HG03571 (cell line): Measurements from ENCODE around the gene CPNE9.

Experiments used
- ATAC-seq: cut with Tn5 transposase; IDR thresholded peaks from one replicate; pipeline ENCODE4 v1.9.1; 2021; ENCODE audit not compliant: unreplicated experiment

CPNE9 gene

DNA sequence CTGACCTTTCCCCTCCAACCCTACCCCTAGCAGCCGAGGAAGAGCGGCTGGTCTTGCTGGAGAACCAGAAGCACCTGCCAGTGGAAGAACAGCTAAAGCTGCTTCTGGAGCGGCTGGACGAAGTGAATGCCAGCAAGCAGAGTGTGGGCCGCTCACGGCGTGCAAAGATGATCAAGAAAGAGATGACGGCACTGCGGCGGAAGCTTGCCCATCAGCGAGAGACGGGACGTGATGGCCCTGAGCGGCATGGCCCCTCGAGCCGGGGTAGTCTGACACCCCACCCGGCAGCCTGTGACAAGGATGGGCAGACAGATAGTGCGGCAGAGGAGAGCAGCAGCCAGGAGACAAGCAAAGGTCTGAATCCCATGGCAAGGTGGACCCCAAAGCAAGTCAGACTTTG lies 39.9 kb downstream of the CPNE9 start:
- ATAC-seq: no peak

DNA sequence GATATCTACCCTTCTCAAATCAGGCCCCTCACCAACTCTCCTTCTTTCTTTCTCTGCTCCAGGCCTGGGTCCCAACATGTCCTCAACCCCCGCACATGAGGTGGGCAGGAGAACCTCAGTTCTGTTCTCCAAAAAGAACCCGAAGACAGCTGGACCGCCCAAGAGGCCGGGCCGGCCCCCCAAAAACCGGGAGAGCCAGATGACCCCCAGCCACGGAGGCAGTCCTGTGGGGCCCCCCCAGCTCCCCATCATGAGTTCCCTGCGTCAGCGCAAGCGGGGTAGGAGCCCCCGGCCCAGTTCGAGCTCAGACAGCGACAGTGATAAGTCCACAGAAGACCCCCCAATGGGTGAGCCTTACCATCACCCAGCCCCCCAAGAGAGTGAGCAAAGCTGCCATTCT lies 40.5 kb downstream of the CPNE9 start:
- ATAC-seq: no peak

GRCh38 chr3:9745521-9745920 lies 41.9 kb downstream of the CPNE9 start:
- no peak for ATAC-seq

- no peak for ATAC-seq
Observed at GRCh38 chr3:9746330-9746729, 42.7 kb downstream of the CPNE9 start.

GRCh38 chr3:9747267-9747666 lies 43.6 kb downstream of the CPNE9 start:
- ATAC-seq: no peak

- ATAC-seq: no peak
Observed at GRCh38 chr3:9748031-9748430, 44.4 kb downstream of the CPNE9 start.

DNA sequence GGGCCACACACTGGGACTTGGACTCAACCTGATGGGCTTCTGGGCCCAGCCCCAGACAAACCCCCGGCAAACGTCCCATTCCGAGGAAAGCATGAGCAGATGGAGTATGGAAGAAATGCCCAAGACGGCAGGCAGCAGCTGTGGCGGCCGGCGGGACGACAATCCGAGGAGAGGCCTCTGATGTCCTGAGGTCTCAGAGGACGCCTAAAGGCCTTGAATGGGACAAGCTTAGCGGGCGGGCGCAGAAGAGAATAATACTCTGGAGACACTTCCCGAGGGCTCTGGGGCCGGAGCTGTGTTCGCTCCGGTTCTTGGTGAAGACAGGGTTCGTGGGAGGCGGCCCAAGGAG lies 45.6 kb downstream of the CPNE9 start:
- ATAC-seq: no peak

DNA sequence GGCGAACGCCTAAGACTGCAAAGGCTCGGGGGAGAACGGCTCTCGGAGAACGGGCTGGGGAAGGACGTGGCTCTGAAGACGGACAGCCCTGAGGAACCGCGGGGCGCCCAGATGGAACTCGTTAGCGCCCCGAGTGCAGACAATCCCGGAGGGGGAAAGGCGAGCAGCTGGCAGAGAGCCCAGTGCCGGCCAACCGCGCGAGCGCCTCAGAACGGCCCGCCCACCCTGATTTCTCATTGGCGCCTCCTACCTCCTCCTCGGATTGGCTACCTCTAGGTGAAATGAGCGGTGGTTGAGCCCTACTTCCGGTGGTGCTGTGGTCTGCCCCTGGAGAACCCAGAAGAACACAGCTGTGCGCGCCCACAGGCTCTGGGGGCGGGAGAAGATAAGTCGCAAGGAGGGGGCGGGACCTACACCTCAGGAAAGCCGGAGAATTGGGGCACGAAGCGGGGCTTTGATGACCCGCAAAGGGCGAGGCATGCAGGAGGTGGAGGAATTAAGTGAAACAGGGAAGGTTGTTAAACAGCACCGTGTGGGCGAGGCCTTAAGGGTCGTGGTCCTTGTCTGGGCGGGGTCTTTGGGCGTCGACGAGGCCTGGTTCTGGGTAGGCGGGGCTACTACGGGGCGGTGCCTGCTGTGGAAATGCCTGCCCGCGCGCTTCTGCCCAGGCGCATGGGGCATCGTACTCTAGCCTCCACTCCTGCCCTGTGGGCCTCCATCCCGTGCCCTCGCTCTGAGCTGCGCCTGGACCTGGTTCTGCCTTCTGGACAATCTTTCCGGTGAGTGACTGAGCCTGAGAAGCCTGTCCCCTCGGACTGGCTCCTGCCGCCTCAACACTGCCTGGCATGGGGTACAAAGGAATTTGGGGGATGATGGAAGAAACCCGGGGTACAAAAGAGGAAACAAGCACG lies 46.3 kb downstream of the CPNE9 start, which contains the start of gene OGG1:
OGG1 (plus strand) TSS at position 308 of the 911 bp plus-strand sequence; CDS start at position 643, 335 bp downstream.
- peak; percentile 89 for ATAC-seq

GRCh38 chr3:9750556-9751411 lies 47.2 kb downstream of the CPNE9 start:
- no peak for ATAC-seq

DNA sequence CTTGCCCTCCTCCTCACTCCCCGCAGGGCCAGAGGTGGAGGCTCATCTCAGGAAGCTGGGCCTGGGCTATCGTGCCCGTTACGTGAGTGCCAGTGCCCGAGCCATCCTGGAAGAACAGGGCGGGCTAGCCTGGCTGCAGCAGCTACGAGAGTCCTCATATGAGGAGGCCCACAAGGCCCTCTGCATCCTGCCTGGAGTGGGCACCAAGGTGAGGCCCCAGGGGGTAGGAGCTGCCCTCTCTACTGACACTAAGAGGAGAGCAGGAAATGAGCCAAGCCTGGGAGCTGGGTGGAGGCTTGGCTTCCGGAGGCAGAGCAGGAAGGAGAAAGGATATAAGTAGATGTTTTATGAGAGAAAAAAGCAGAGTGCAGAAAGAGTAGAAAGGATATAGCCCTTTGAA lies 51.0 kb downstream of the CPNE9 start:
- ATAC-seq: no peak

GRCh38 chr3:9757427-9757826 lies 53.8 kb downstream of the CPNE9 start:
- ATAC-seq: no peak

DNA sequence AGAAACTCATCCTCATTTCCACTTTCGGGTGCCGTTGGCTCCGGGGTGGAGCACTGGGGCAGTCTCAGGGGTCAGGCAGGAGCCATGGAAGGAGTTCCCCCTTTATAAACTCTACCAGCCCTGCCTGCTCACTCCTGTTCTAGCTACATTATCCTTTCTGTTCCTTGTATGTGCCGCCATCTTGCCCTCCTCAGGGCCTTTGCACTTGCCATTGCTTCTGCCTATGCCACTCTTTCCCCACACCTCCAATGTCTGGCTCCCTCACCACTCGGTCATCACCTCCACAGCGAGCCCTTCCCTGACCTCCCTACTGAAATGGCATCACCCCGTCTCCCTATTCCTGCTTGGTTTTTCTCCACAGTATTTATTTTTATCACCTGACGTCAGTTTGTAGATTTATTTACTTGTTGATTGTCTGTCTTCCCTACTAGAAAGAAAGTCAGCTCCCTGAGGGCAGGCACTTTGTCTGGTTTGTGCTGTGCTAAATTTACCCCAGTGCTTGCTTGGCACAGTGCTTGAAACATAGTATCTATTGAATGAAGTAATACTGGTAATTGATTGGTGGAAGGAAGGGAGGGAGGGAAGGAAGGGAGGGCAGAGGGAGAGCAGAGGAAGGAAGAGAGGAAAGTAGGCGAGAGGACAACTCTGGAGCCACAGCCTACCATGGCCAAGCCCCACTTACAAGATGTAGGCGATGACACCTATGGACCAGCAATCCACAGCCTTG lies 57.3 kb downstream of the CPNE9 start:
- ATAC-seq: no peak

GRCh38 chr3:9761919-9762318 lies 58.3 kb downstream of the CPNE9 start:
- ATAC-seq: no peak

GRCh38 chr3:9762871-9763270 lies 59.2 kb downstream of the CPNE9 start:
- ATAC-seq: no peak

- no peak for ATAC-seq
Observed at GRCh38 chr3:9765865-9766264, 62.2 kb downstream of the CPNE9 start.

GRCh38 chr3:9767418-9767817 lies 63.8 kb downstream of the CPNE9 start:
- no peak for ATAC-seq

GRCh38 chr3:9768141-9768775 lies 64.6 kb downstream of the CPNE9 start:
- ATAC-seq: no peak

- ATAC-seq: no peak
Observed at GRCh38 chr3:9769012-9769411, 65.4 kb downstream of the CPNE9 start.

- no peak for ATAC-seq
Observed at GRCh38 chr3:9769426-9770275, 66.0 kb downstream of the CPNE9 start, which contains the start of gene CAMK1. Gene CAMK1 (minus strand): TSS chr3:9769947. CDS start chr3:9767749, 2,198 bp downstream.
